Breast epithelium (tissue), 3 donors: Measurements from ENCODE around the gene FTCDNL1.

ENCODE experiments used
- CTCF ChIP-seq, 3 donors: fragments of 450-650 bp; IDR thresholded peaks; one replicate each; pipeline ENCODE4 v1.5.1; 2016 to 2017; ENCODE audit warnings: antibody characterized with exemption in 3 of 3, mild to moderate bottlenecking in 3 of 3, moderate library complexity in 3 of 3
- POLR2A ChIP-seq: fragments of 450-650 bp; IDR thresholded peaks from one replicate; pipeline ENCODE4 v1.6.1; 2016; ENCODE audit warnings: antibody characterized with exemption, mild to moderate bottlenecking, moderate library complexity
- POLR2AphosphoS5 ChIP-seq, 3 donors: sonication (generic); formaldehyde crosslinking; IDR thresholded peaks; one replicate each; pipeline ENCODE4 v1.6.1; 2017; ENCODE audit warnings: antibody characterized with exemption in 3 of 3

GRCh38 chr2:199861132-199861774, 10.3 kb upstream of the FTCDNL1 start:
- TF ChIP-seq CTCF (IDR thresholded peaks at IDR 0.05) (peak in 2 of 3 donors; percentile 42 to 48), POLR2A (no peak), POLR2AphosphoS5 (IDR thresholded peaks at IDR 0.05) (no peak)
